T-helper 17 cell (primary cell): Measurements from ENCODE around the gene UGT1A4. TPM values are rescaled to one million over a fixed set of nuclear protein-coding genes. Genes with fewer than 3 reads are reported as not detected.

Source experiments
- ATAC-seq: fragments of 150-1000 bp; cut with Tn5 transposase; 2 replicates; pipeline ENCODE4 v1.10.0; 2021; ENCODE audit warnings: mild to moderate bottlenecking, moderate library complexity
- DNase-seq, 3 donors: peaks; one replicate each; pipeline versions ENCODE4 v3.0.0 to v3.0.0-alpha.2; 2020 to 2021
- H3K9me3 ChIP-seq: one replicate; pipeline ENCODE4 v1.7.0; 2013; ENCODE audit warnings: low read length, mild to moderate bottlenecking; ENCODE audit not compliant: control insufficient read depth, poor library complexity, severe bottlenecking
- H3K27ac Mint-ChIP-seq: one replicate; pipeline ENCODE4 v1.8.0; 2022; ENCODE audit warnings: mild to moderate bottlenecking, moderate library complexity, mixed read lengths
- H3K27me3 Mint-ChIP-seq: one replicate; pipeline ENCODE4 v1.8.0; 2022; ENCODE audit warnings: mixed read lengths
- H3K36me3 Mint-ChIP-seq: one replicate; pipeline ENCODE4 v1.8.0; 2022; ENCODE audit warnings: low read depth, mixed read lengths
- H3K4me1 Mint-ChIP-seq: one replicate; pipeline ENCODE4 v1.8.0; 2022; ENCODE audit warnings: mild to moderate bottlenecking, mixed read lengths
- H3K4me3 Mint-ChIP-seq: one replicate; pipeline ENCODE4 v1.8.0; 2022; ENCODE audit warnings: mild to moderate bottlenecking, moderate library complexity, mixed read lengths
- total RNA-seq, 4 donors: library from RNA in 2 of 4; stranded (reverse) in 2 of 4; gene quantifications; one replicate each; pipeline ENCODE4 v1.2.3 and lab custom pipeline; 2022 to 2026

Gene UGT1A4
- total RNA-seq (not detected), total RNA-seq (lab: John Stamatoyannopoulos, UW) (0 reads per million in 2 donors)

DNA sequence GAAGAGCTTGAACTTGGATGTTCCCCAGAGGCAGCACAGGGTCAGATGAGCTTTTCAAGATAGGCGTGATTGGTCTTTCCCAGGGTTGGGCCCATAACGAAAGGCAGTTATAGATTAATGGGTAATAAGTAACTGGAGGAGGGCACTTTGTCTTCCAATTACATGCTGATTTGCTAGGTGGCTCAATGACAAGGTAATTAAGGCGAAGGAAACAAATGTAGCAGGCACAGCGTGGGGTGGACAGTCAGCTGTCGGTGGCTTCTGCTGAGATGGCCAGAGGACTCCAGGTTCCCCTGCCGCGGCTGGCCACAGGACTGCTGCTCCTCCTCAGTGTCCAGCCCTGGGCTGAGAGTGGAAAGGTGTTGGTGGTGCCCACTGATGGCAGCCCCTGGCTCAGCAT, at the start of gene UGT1A4:
Gene UGT1A4, plus strand, starts transcription at position 185 of the 400 bp plus-strand sequence. Its CDS starts 85 bp downstream, at position 270.
- DNase-seq (no peak), ATAC-seq (no peak)
- H3K36me3 Mint-ChIP-seq = no peaks in the 10 kb centered on the region
- no peaks in the 10 kb centered on the region for H3K9me3 ChIP-seq
- peaks cover 4% of the 10 kb centered on the region for H3K4me1 Mint-ChIP-seq
- H3K27me3 Mint-ChIP-seq = peaks cover 75% of the 10 kb centered on the region
- no peak within 1 kb of the TSS for H3K4me3 Mint-ChIP-seq
- H3K27ac Mint-ChIP-seq = no peak within 1 kb of the TSS

DNA sequence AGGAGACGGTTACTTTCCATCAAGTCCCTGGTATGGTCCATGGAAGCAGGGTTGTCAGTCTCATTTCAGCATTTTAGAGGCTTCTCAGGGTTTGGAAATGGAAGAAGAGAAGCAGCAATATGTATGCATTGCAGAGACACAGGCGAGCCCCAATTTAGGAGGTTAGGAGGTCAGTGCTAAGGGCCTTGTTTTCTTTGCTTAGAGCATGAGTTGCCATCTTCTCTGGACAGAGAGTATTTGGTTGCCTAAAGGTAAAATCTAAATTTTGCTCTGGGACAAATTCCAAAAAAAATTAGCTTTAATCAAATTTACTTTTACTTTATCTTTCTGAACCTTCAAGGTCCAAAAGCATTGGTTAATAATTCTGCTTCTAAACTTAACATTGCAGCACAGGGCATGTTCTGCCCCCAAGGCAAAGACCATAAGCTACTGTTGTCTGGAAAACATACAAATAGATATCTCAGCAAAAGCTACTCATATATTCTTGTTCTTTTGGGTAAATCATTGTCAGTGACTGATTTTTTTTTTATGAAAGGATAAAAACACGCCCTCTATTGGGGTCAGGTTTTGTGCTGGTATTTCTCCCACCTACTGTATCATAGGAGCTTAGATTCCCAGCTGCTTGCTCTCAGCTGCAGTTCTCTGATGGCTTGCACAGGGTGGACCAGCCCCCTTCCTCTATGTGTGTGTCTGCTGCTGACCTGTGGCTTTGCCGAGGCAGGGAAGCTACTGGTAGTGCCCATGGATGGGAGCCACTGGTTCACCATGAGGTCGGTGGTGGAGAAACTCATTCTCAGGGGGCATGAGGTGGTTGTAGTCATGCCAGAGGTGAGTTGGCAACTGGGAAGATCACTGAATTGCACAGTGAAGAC, 47.0 kb upstream of the UGT1A4 start, which contains the start of gene UGT1A9:
Gene UGT1A9, plus strand, starts transcription at position 609 of the 872 bp plus-strand sequence. Its CDS starts 37 bp downstream, at position 646.
- Mint-ChIP-seq H3K4me3 (no peak within 1 kb of the TSS), H3K36me3 (no peaks in the 10 kb centered on the region), H3K27me3 (peaks cover 45% of the 10 kb centered on the region), H3K4me1 (no peaks in the 10 kb centered on the region), H3K27ac (no peak within 1 kb of the TSS)
- ATAC-seq (no peak), DNase-seq (no peak)
- H3K9me3 ChIP-seq = no peaks in the 10 kb centered on the region

DNA sequence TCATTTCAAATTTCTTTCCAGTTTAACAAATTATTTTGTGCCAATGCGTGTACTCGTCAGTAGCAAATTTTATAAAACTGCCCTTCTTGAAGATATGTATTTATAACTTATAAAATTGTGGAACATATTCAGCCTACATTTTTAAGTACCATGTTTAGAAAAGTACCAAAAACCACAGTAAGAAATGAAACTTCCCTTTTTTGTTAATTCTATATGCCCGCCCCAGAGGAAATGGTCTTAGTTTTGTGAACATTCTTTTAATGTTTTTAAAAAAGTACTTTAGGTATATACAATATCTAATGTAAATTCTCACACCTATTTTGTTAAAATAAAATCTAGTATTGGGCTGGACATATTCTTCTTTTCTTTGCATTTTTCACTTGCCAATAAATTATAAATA, 45.6 kb upstream of the UGT1A4 start:
- H3K27me3 Mint-ChIP-seq = peaks cover 54% of the 10 kb centered on the region
- no peak overlapping the region for H3K4me3 Mint-ChIP-seq
- no peak for ATAC-seq
- DNase-seq = no peak
- no peak overlapping the region for H3K27ac Mint-ChIP-seq
- H3K9me3 ChIP-seq = no peaks in the 10 kb centered on the region
- H3K4me1 Mint-ChIP-seq = no peaks in the 10 kb centered on the region
- no peaks in the 10 kb centered on the region for H3K36me3 Mint-ChIP-seq

- Mint-ChIP-seq H3K4me1 (no peaks in the 10 kb centered on the region), H3K27ac (no peak overlapping the region), H3K27me3 (peaks cover 61% of the 10 kb centered on the region), H3K36me3 (no peaks in the 10 kb centered on the region), H3K4me3 (no peak overlapping the region)
- no peaks in the 10 kb centered on the region for H3K9me3 ChIP-seq
- no peak for DNase-seq
- no peak for ATAC-seq
Observed at GRCh38 chr2:233673896-233674295, 44.6 kb upstream of the UGT1A4 start.

- H3K4me3 Mint-ChIP-seq = no peak overlapping the region
- ATAC-seq = no peak
- H3K36me3 Mint-ChIP-seq = no peaks in the 10 kb centered on the region
- no peaks in the 10 kb centered on the region for H3K9me3 ChIP-seq
- no peaks in the 10 kb centered on the region for H3K4me1 Mint-ChIP-seq
- H3K27me3 Mint-ChIP-seq = peaks cover 64% of the 10 kb centered on the region
- no peak overlapping the region for H3K27ac Mint-ChIP-seq
- DNase-seq = no peak
Observed at GRCh38 chr2:233674314-233674713, 44.2 kb upstream of the UGT1A4 start.

- Mint-ChIP-seq H3K4me1 (no peaks in the 10 kb centered on the region), H3K4me3 (no peak overlapping the region), H3K27me3 (peaks cover 67% of the 10 kb centered on the region), H3K36me3 (peaks cover 2% of the 10 kb centered on the region), H3K27ac (no peak overlapping the region)
- no peak for DNase-seq
- no peaks in the 10 kb centered on the region for H3K9me3 ChIP-seq
- no peak for ATAC-seq
Observed at GRCh38 chr2:233674995-233675394, 43.5 kb upstream of the UGT1A4 start.

DNA sequence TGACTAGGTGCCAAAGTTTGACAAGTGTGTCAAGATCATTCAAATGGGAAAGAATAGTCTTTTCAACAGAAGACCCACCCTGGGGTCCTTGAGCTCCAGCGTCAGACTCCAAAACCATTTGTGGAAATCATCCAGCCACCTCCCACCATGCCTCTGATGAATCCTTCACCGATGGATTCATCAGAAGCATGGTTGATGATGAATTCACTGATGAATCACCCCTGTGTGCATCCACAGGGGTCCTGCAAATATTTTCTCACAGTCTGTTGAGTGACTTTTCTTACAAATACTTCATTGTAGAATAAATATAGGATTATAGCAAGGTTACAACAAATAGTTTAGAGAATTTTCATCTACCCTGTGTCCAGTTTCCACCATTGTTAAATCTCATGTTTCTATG, 42.5 kb upstream of the UGT1A4 start:
- Mint-ChIP-seq H3K27me3 (peaks cover 61% of the 10 kb centered on the region), H3K4me1 (no peaks in the 10 kb centered on the region), H3K4me3 (no peak overlapping the region), H3K27ac (no peak overlapping the region), H3K36me3 (peaks cover 2% of the 10 kb centered on the region)
- DNase-seq (no peak), ATAC-seq (no peak)
- H3K9me3 ChIP-seq = no peaks in the 10 kb centered on the region

DNA sequence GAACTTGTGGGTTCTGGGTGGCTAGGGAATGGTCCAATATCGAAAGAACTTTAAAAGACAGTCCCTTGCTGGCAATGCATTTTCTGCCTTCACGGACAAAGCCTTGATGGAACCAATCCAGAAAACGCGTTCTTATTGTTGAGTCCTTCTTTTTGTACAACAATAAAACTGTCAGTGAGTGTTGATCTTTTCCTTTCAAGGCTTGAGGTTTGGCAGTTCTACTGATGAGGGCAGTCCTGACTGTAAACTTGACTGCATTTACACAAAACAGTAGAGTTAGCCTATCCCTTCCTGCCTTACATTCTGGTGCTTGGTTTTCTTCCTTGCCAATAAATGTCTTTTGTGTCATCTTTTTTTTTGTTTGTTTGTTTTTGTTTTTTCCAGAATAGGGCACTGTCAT, 39.3 kb upstream of the UGT1A4 start:
- ATAC-seq = no peak
- no peak overlapping the region for H3K27ac Mint-ChIP-seq

DNA sequence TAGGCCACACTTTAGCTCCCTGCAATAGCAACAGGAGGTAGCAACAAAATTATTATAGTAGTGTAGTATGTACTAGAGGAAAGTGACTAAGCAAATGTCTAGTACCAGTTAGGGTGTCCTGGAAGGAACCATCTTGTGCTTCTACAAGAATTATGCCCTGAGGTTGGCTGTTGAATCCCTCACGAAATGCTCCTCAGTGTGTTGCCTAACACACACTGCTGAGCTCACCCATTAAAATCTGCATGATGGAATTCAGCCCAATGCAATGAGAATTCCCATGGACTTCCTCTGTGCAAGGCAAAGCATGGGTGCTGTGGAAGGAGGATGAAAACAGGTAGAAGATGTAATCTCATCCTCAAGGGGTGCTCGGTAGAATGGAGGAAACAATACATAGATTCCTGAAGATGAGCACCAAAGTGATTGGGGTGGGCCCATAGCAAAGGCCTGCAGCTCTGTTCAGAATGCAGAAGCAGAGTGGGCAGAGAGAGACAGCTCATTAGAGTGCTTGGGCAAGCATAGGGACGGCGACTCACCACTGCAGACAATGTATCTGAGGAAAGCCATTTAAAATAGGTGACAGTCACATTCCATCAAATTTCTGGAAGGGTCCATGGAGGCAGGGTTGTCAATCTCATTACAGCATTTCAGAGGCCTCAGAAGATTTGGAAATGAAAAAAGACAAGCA, 38.0 kb upstream of the UGT1A4 start:
- Mint-ChIP-seq H3K27me3 (peaks cover 48% of the 10 kb centered on the region), H3K36me3 (peaks cover 2% of the 10 kb centered on the region), H3K27ac (no peak overlapping the region), H3K4me3 (no peak overlapping the region), H3K4me1 (no peaks in the 10 kb centered on the region)
- no peaks in the 10 kb centered on the region for H3K9me3 ChIP-seq
- ATAC-seq (no peak), DNase-seq (no peak)

More for the DNA sequence above, 39.3 kb upstream of the UGT1A4 start:
- peaks cover 54% of the 10 kb centered on the region for H3K27me3 Mint-ChIP-seq
- H3K4me1 Mint-ChIP-seq = no peaks in the 10 kb centered on the region
- no peak for DNase-seq
- H3K36me3 Mint-ChIP-seq = peaks cover 2% of the 10 kb centered on the region
- H3K9me3 ChIP-seq = no peaks in the 10 kb centered on the region
- H3K4me3 Mint-ChIP-seq = no peak overlapping the region

- no peak for ATAC-seq
- no peak within 1 kb of the TSS for H3K4me3 Mint-ChIP-seq
- DNase-seq = no peak
Observed at GRCh38 chr2:233681521-233682099, 36.9 kb upstream of the UGT1A4 start, which contains the start of gene UGT1A7. Gene UGT1A7, plus strand, starts transcription at chr2:233681901. Its CDS starts 37 bp downstream, at chr2:233681938.

GRCh38 chr2:233684640-233685039, 33.9 kb upstream of the UGT1A4 start:
- peaks cover 5% of the 10 kb centered on the region for H3K36me3 Mint-ChIP-seq

More at GRCh38 chr2:233681521-233682099, 36.9 kb upstream of the UGT1A4 start, which contains the start of gene UGT1A7:
- H3K9me3 ChIP-seq = no peaks in the 10 kb centered on the region
- Mint-ChIP-seq H3K36me3 (peaks cover 3% of the 10 kb centered on the region), H3K27me3 (peaks cover 43% of the 10 kb centered on the region), H3K4me1 (no peaks in the 10 kb centered on the region), H3K27ac (no peak within 1 kb of the TSS)

DNA sequence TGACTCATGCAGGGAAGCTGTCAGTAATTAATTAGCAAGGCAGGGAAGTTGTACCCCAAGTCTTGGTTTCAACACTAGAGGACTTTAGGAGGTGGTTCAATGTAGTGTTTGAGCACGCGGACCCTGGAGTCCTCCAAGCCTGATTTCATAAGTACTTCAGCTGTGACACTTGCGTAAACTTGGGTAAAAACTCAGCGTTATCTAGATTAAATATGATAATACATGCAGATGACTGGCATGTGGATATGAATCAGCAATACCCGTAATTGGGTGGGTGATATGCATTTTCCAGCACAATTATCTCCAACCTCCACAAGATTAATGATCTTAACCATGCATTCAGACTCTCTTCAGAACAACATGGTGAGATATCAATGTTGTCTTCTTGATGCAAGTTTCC, 31.6 kb upstream of the UGT1A4 start:
- H3K4me3 Mint-ChIP-seq = no peak overlapping the region
- no peak for DNase-seq
- ATAC-seq = no peak
- peaks cover 3% of the 10 kb centered on the region for H3K36me3 Mint-ChIP-seq
- peaks cover 40% of the 10 kb centered on the region for H3K27me3 Mint-ChIP-seq
- H3K4me1 Mint-ChIP-seq = no peaks in the 10 kb centered on the region
- H3K9me3 ChIP-seq = no peaks in the 10 kb centered on the region
- no peak overlapping the region for H3K27ac Mint-ChIP-seq

More at GRCh38 chr2:233684640-233685039, 33.9 kb upstream of the UGT1A4 start:
- no peak overlapping the region for H3K27ac Mint-ChIP-seq
- DNase-seq (no peak), ATAC-seq (no peak)
- H3K4me1 Mint-ChIP-seq = no peaks in the 10 kb centered on the region
- H3K27me3 Mint-ChIP-seq = peaks cover 36% of the 10 kb centered on the region
- H3K4me3 Mint-ChIP-seq = no peak overlapping the region
- no peaks in the 10 kb centered on the region for H3K9me3 ChIP-seq

GRCh38 chr2:233688341-233688740, 30.2 kb upstream of the UGT1A4 start:
- peaks cover 51% of the 10 kb centered on the region for H3K27me3 Mint-ChIP-seq
- H3K9me3 ChIP-seq = no peaks in the 10 kb centered on the region
- no peaks in the 10 kb centered on the region for H3K4me1 Mint-ChIP-seq
- ATAC-seq (no peak), DNase-seq (no peak)
- H3K4me3 Mint-ChIP-seq = no peak overlapping the region
- H3K36me3 Mint-ChIP-seq = peaks cover 3% of the 10 kb centered on the region
- no peak overlapping the region for H3K27ac Mint-ChIP-seq
